H1 (cell line): ENCODE results near the gene OGFOD2. TPM values are rescaled to one million over a fixed set of nuclear protein-coding genes. Genes with fewer than 3 reads are reported as not detected.

Experiments
- CTCF ChIA-PET: fragments of 300-600 bp; sonication (Branson Sonifier 250); formaldehyde crosslinking; loops from one replicate; lab custom pipeline; 2021; ENCODE audit not compliant: partially characterized antibody; lab: Charles Lee
- POLR2A ChIA-PET: fragments of 300-600 bp; sonication (Branson Sonifier 250); formaldehyde crosslinking; loops from one replicate; lab custom pipeline; 2021; ENCODE audit warnings: inconsistent platforms; ENCODE audit not compliant: partially characterized antibody; lab: Charles Lee
- DNase-seq, 2 experiments: peaks; one replicate each; pipeline versions ENCODE4 v3.0.0 to v3.0.0-alpha.2; 2010 to 2022; ENCODE audit warnings: low spot score in 2 of 2, low read depth in 1 of 2, mixed read lengths in 1 of 2
- FAIRE-seq: peaks from 2 replicates; lab custom pipeline; 2011; peaks lifted over from hg19 to GRCh38; lab: Jason Lieb, UNC
- H2AFZ ChIP-seq: 2 replicates; pipeline ENCODE4 v1.8.1; 2012; ENCODE audit warnings: low read length, inconsistent platforms
- H2AK5ac ChIP-seq: 2 replicates; pipeline ENCODE4 v1.6.1; 2013; ENCODE audit warnings: low read depth, low read length
- H2BK120ac ChIP-seq: replicated peaks from 2 replicates; pipeline ENCODE3; 2013; ENCODE audit warnings: low read depth, low read length, inconsistent platforms
- H2BK12ac ChIP-seq: 2 replicates; pipeline ENCODE4 v1.6.1; 2013; ENCODE audit warnings: low read depth, low read length
- H2BK15ac ChIP-seq: 2 replicates; pipeline ENCODE4 v1.6.1; 2013; ENCODE audit warnings: low read length
- H2BK20ac ChIP-seq: 2 replicates; pipeline ENCODE4 v1.6.1; 2013; ENCODE audit warnings: low read length
- H2BK5ac ChIP-seq: 2 replicates; pipeline ENCODE4 v1.6.1; 2013; ENCODE audit warnings: low read depth, low read length
- H3K14ac ChIP-seq: 2 replicates; pipeline ENCODE4 v1.6.1; 2013; ENCODE audit warnings: inconsistent platforms; ENCODE audit not compliant: insufficient read length
- H3K18ac ChIP-seq: 2 replicates; pipeline ENCODE4 v1.6.1; 2013; ENCODE audit warnings: low read length; ENCODE audit errors: extremely low read depth
- H3K23ac ChIP-seq: 2 replicates; pipeline ENCODE4 v1.6.1; 2013; ENCODE audit warnings: inconsistent platforms; ENCODE audit not compliant: insufficient read length
- H3K23me2 ChIP-seq: 2 replicates; pipeline ENCODE4 v1.6.1; 2013; ENCODE audit warnings: low read depth, low read length
- H3K27ac ChIP-seq: 2 replicates; pipeline ENCODE4 v1.6.1; 2011; ENCODE audit warnings: low read depth, low read length, inconsistent platforms
- H3K27me3 ChIP-seq, 4 experiments: replicated peaks in 1 of 4; 1 replicate in 1 of 4; 2 replicates in 3 of 4; pipeline versions ENCODE4 v1.6.1 to v1.8.1; 2011 to 2013; ENCODE audit warnings: low read length in 3 of 4, mild to moderate bottlenecking in 3 of 4, inconsistent platforms in 2 of 4, mixed read lengths in 2 of 4, moderate library complexity in 1 of 4; ENCODE audit not compliant: control insufficient read depth in 3 of 4, insufficient read depth in 3 of 4; ENCODE audit errors: extremely low read depth in 1 of 4
- H3K36me3 ChIP-seq, 4 experiments: 2 replicates each; pipeline versions ENCODE4 v1.6.1 to v1.8.1; 2011 to 2013; ENCODE audit warnings: mild to moderate bottlenecking in 4 of 4, low read length in 3 of 4, moderate library complexity in 2 of 4, control low read depth in 1 of 4, inconsistent platforms in 1 of 4; ENCODE audit not compliant: insufficient read depth in 4 of 4, control insufficient read depth in 2 of 4
- H3K4ac ChIP-seq: replicated peaks from 2 replicates; pipeline ENCODE3; 2013; ENCODE audit warnings: low read length, low read depth, mixed read lengths, inconsistent platforms; ENCODE audit not compliant: insufficient read length
- H3K4me1 ChIP-seq, 4 experiments: replicated peaks in 1 of 4; 1 replicate in 1 of 4; 2 replicates in 3 of 4; pipeline versions ENCODE4 v1.6.1 to v1.8.1; 2011 to 2013; ENCODE audit warnings: low read length in 3 of 4, inconsistent platforms in 2 of 4, mixed read lengths in 1 of 4; ENCODE audit not compliant: insufficient read depth in 4 of 4, control insufficient read depth in 3 of 4
- H3K4me2 ChIP-seq, 2 experiments: 2 replicates each; pipeline versions ENCODE4 v1.6.1 to v1.8.1; 2011 to 2013; ENCODE audit warnings: low read depth in 2 of 2, low read length in 2 of 2, control low read depth in 1 of 2, inconsistent platforms in 1 of 2, mild to moderate bottlenecking in 1 of 2; ENCODE audit not compliant: insufficient read depth in 1 of 2
- H3K4me3 ChIP-seq, 4 experiments: fragments of 200-600, 300-600 bp in 1 of 4; sonication (generic), shearing (Covaris generic), sonication (Bioruptor Twin) in 1 of 4; 2 replicates each; pipeline versions ENCODE4 v1.5.1 to v1.8.1; 2011 to 2016; ENCODE audit warnings: low read length in 4 of 4, low read depth in 3 of 4, control low read depth in 2 of 4, inconsistent platforms in 2 of 4, mild to moderate bottlenecking in 2 of 4, mixed read lengths in 1 of 4, moderate library complexity in 1 of 4; ENCODE audit not compliant: insufficient read depth in 2 of 4; ENCODE audit errors: extremely low read depth in 1 of 4
- H3K56ac ChIP-seq: replicated peaks from 2 replicates; pipeline ENCODE3; 2013; ENCODE audit warnings: low read depth, mild to moderate bottlenecking, mixed read lengths, low read length, inconsistent platforms; ENCODE audit not compliant: insufficient read length
- H3K79me1 ChIP-seq: 2 replicates; pipeline ENCODE4 v1.6.1; 2013; ENCODE audit warnings: low read depth, low read length, control low read depth
- H3K79me2 ChIP-seq, 2 experiments: 2 replicates each; pipeline versions ENCODE4 v1.6.1 to v1.8.1; 2012 to 2013; ENCODE audit warnings: low read length in 2 of 2, mild to moderate bottlenecking in 2 of 2, inconsistent platforms in 1 of 2; ENCODE audit not compliant: insufficient read depth in 2 of 2, control insufficient read depth in 1 of 2
- H3K9ac ChIP-seq, 4 experiments: replicated peaks in 1 of 4; 1 replicate in 1 of 4; 2 replicates in 3 of 4; pipeline versions ENCODE4 v1.6.1 to v1.8.1; 2011 to 2013; ENCODE audit warnings: low read depth in 3 of 4, low read length in 3 of 4, control low read depth in 2 of 4, mild to moderate bottlenecking in 2 of 4, moderate library complexity in 2 of 4, inconsistent platforms in 1 of 4; ENCODE audit errors: extremely low read depth in 1 of 4
- H3K9me3 ChIP-seq, 2 experiments: 2 replicates each; pipeline versions ENCODE4 v1.6.1 to v1.8.1; 2012 to 2013; ENCODE audit warnings: mild to moderate bottlenecking in 2 of 2, moderate library complexity in 2 of 2, control low read depth in 1 of 2, inconsistent platforms in 1 of 2, low read depth in 1 of 2, low read length in 1 of 2, mixed read lengths in 1 of 2; ENCODE audit not compliant: insufficient read depth in 2 of 2
- H4K20me1 ChIP-seq, 2 experiments: replicated peaks in 1 of 2; 2 replicates each; pipeline versions ENCODE3 to v1.8.1; 2011 to 2013; ENCODE audit warnings: inconsistent platforms in 2 of 2, low read length in 2 of 2, mild to moderate bottlenecking in 1 of 2; ENCODE audit not compliant: insufficient read depth in 2 of 2, control insufficient read depth in 1 of 2
- H4K5ac ChIP-seq: 2 replicates; pipeline ENCODE4 v1.6.1; 2013; ENCODE audit warnings: low read length, low read depth, mixed read lengths, inconsistent platforms; ENCODE audit not compliant: insufficient read length
- H4K8ac ChIP-seq: 2 replicates; pipeline ENCODE4 v1.8.0; 2013; ENCODE audit warnings: mild to moderate bottlenecking, moderate library complexity, low read length, inconsistent platforms; ENCODE audit not compliant: insufficient read depth; ENCODE audit errors: extremely low read depth
- H4K91ac ChIP-seq: replicated peaks from 2 replicates; pipeline ENCODE3; 2013; ENCODE audit warnings: low read length, mixed read lengths, inconsistent platforms; ENCODE audit not compliant: insufficient read length
- ASH2L ChIP-seq: fragments of 200-600, 300-600 bp; sonication (generic); IDR thresholded peaks from one replicate; pipeline ENCODE4 v1.7.1; 2017; ENCODE audit warnings: low read length
- CBX8 ChIP-seq: fragments of 300-800, 300-1000 bp; sonication (generic); IDR thresholded peaks from 2 replicates; pipeline ENCODE4 v1.7.1; 2016; ENCODE audit warnings: low read depth, low read length, borderline replicate concordance
- CHD2 ChIP-seq: IDR thresholded peaks from 2 replicates; pipeline ENCODE4 v1.6.1; 2012; ENCODE audit warnings: low read length, improper control_type of control experiment
- EZH2 ChIP-seq: fragments of 200-600 bp; sonication (generic); IDR thresholded peaks from 2 replicates; pipeline ENCODE4 v1.7.1; 2012; ENCODE audit warnings: low read depth, mild to moderate bottlenecking, moderate library complexity, low read length, inconsistent platforms; ENCODE audit not compliant: severe bottlenecking
- KDM1A ChIP-seq: fragments of 200-600, 300-600 bp; sonication (generic); IDR thresholded peaks from 2 replicates; pipeline ENCODE4 v1.7.1; 2016; ENCODE audit warnings: mild to moderate bottlenecking, low read length, borderline replicate concordance
- KDM5A ChIP-seq: fragments of 200-600 bp; IDR thresholded peaks from 2 replicates; pipeline ENCODE4 v1.7.1; 2012; ENCODE audit warnings: mild to moderate bottlenecking, low read length, inconsistent platforms, mixed read lengths
- MAFK ChIP-seq: IDR thresholded peaks from 2 replicates; pipeline ENCODE4 v1.6.1; 2012; ENCODE audit warnings: low read depth, mild to moderate bottlenecking, improper control_type of control experiment, low read length
- NRF1 ChIP-seq: IDR thresholded peaks from 2 replicates; pipeline ENCODE4 v1.6.1; 2011; ENCODE audit warnings: mild to moderate bottlenecking, low read depth, low read length, improper control_type of control experiment
- PHF8 ChIP-seq: fragments of 200-600 bp; sonication (generic); conservative IDR thresholded peaks from 2 replicates; pipeline ENCODE4 v1.7.1; 2012; ENCODE audit warnings: low read depth, mild to moderate bottlenecking, inconsistent platforms, low read length, moderate library complexity
- RXRA ChIP-seq: IDR thresholded peaks from 2 replicates; pipeline ENCODE4 v1.6.1; 2011; ENCODE audit warnings: low read depth, mild to moderate bottlenecking, low read length, moderate library complexity; ENCODE audit not compliant: insufficient read depth
- TCF12 ChIP-seq: IDR thresholded peaks from 2 replicates; pipeline ENCODE4 v1.6.1; 2011; ENCODE audit warnings: low read depth, mild to moderate bottlenecking, low read length
- WGBS, 2 experiments: shearing (Covaris generic) in 1 of 2; methylation state at CpG; one replicate each; pipeline versions ENCODE4 v1.1.6 to v1.1.7; 2013 to 2015; ENCODE audit warnings: low lambda C conversion rate in 2 of 2, mixed read lengths in 2 of 2, inconsistent platforms in 1 of 2, low coverage in 1 of 2, missing lambda C conversion rate in 1 of 2; ENCODE audit not compliant: insufficient replicate concordance in 2 of 2, insufficient coverage in 1 of 2, insufficient read length in 1 of 2; ENCODE audit errors: extremely low coverage in 1 of 2, missing lambda C conversion rate in 1 of 2; 5-methylcytosine and 5-hydroxymethylcytosine counted together
- polyA plus RNA-seq, 7 experiments: library from polyadenylated mRNA; depleted of rRNA in 3 of 7; stranded (reverse) in 5 of 7; unstranded in 2 of 7; fragments of >200 nt in 5 of 7; fragments of 200-250 nt in 2 of 7; gene quantifications; 1 replicate in 5 of 7; 2 replicates in 1 of 7; 4 replicates in 1 of 7; pipeline versions ENCODE4 v1.2.1 to v1.2.3, GENCODE V29; 2011 to 2013; ENCODE audit warnings: missing spikeins in 2 of 7, mixed read lengths in 2 of 7
- total RNA-seq: library from RNA; stranded (reverse); fragmentation: NEBNext Ultra II Directional; extraction: Animal tissue kit (Norgen Biotek cat#: 25700); gene quantifications from 2 replicates; pipeline ENCODE4 v1.2.1, GENCODE V29; 2021
- TF ChIP-seq, protein P1 (sequence below), 3 experiments: IDR thresholded peaks; 1 replicate in 2 of 3; 2 replicates in 1 of 3; pipeline versions ENCODE4 v1.5.1 to v1.6.1; 2011; ENCODE audit warnings: low read length in 3 of 3, mild to moderate bottlenecking in 3 of 3, inconsistent platforms in 2 of 3, low read depth in 1 of 3, moderate library complexity in 1 of 3; ENCODE audit not compliant: insufficient read depth in 1 of 3; ENCODE audit errors: control extremely low read depth in 1 of 3

The OGFOD2 gene
- total and polyA plus RNA-seq, 2 of the 8 experiments (the other 6 are each of a cell fraction or from before 2014, with no cell fraction given) = 17.3 to 20.3 TPM

DNA sequence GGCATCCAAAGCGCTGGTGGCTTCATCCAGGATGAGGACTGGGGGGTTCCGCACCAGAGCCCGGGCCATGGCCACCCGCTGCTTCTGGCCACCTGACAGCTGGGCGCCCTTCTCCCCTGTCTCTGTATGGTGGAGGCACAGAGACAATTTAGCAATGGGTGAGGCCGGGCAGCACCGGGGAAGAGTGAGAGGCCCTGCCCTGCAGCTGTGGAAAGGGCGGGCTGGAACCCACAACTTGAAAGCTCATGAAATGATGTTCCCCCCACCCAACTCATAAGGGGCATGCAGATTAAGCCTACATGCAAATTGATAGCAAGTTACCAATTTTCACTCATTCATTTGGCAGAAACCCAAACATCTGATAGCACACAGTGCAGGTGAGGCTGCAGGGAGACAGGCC lies 42.8 kb upstream of the OGFOD2 start:
- no peak for FAIRE-seq
- TF ChIP-seq, protein P1, sequence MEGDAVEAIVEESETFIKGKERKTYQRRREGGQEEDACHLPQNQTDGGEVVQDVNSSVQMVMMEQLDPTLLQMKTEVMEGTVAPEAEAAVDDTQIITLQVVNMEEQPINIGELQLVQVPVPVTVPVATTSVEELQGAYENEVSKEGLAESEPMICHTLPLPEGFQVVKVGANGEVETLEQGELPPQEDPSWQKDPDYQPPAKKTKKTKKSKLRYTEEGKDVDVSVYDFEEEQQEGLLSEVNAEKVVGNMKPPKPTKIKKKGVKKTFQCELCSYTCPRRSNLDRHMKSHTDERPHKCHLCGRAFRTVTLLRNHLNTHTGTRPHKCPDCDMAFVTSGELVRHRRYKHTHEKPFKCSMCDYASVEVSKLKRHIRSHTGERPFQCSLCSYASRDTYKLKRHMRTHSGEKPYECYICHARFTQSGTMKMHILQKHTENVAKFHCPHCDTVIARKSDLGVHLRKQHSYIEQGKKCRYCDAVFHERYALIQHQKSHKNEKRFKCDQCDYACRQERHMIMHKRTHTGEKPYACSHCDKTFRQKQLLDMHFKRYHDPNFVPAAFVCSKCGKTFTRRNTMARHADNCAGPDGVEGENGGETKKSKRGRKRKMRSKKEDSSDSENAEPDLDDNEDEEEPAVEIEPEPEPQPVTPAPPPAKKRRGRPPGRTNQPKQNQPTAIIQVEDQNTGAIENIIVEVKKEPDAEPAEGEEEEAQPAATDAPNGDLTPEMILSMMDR (IDR thresholded peaks at IDR 0.05; ENCODE audit: control extremely low read depth in 1 of 3, insufficient read depth in 1 of 3, low read depth in 1 of 3, low read length in 3 of 3) = no peak
- TF ChIP-seq KDM5A = no peak
- no peak for TF ChIP-seq NRF1
- no peak for TF ChIP-seq CHD2
- TF ChIP-seq TCF12 = no peak
- TF ChIP-seq EZH2 = no peak
- no peak for TF ChIP-seq RXRA
- no peak for TF ChIP-seq ASH2L
- no peak for TF ChIP-seq KDM1A
- TF ChIP-seq PHF8 = no peak
- no peak for TF ChIP-seq MAFK
- TF ChIP-seq CBX8 = no peak

More for the DNA sequence above, 42.8 kb upstream of the OGFOD2 start:
- Histone ChIP-seq H3K9ac (no peak overlapping the region), H4K8ac (no peak overlapping the region), H3K27ac (no peak overlapping the region), H3K4me1 (no peaks in the 10 kb centered on the region; a peak in 1 of 7 replicates), H4K20me1 (no peaks in the 10 kb centered on the region), H3K23ac (no peak overlapping the region), H3K56ac (no peak overlapping the region), H3K79me1 (no peaks in the 10 kb centered on the region), H2AFZ (no peak overlapping the region), H2AK5ac (no peak overlapping the region), H3K9me3 (no peaks in the 10 kb centered on the region), H3K79me2 (no peaks in the 10 kb centered on the region), H2BK12ac (no peak overlapping the region), H3K14ac (no peak overlapping the region), H2BK15ac (no peak overlapping the region), H3K4me2 (no peak overlapping the region), H3K4me3 (no peak overlapping the region), H3K27me3 (no peaks in the 10 kb centered on the region), H3K23me2 (no peaks in the 10 kb centered on the region), H2BK5ac (no peak overlapping the region), H3K18ac (no peak overlapping the region), H4K91ac (no peak overlapping the region), H2BK120ac (no peak overlapping the region), H3K36me3 (no peaks in the 10 kb centered on the region), H3K4ac (no peak overlapping the region), H2BK20ac (no peak overlapping the region), H4K5ac (no peak overlapping the region)
- 83% methylated on average over 8 of the region's 8 CpGs; no CpG with 5 or more reads in 1 of the 2 experiments for WGBS, 2 experiments
- no peak for DNase-seq
- POLR2A ChIA-PET = interaction anchor here (0.8 to 0.9 kb wide), 2 partner anchors 13 to 60 kb away, joined by 3 read pairs; no protein-coding TSS in a partner anchor
- CTCF ChIA-PET = interaction anchor here (1.4 to 1.6 kb wide), 2 partner anchors 11 to 139 kb away, joined by 3 to 5 read pairs; no protein-coding TSS in a partner anchor
